ENCODE measurements around the gene IL1RN. TPM values are rescaled to one million over a fixed set of nuclear protein-coding genes. Genes with fewer than 3 reads are reported as not detected.

The IL1RN gene
- total and polyA plus RNA-seq, 2 of the 13 experiments (the other 11 are each of a cell fraction or from before 2014, with no cell fraction given), result 21.2 to 101 TPM

GRCh38 chr2:113127646-113128570 lies 510 bp downstream of the IL1RN start (continued):
- TF ChIP-seq HNRNPUL1 (IDR thresholded peaks at IDR 0.05; ENCODE audit: low read depth, low read length) (no peak), ZNF550 (CRISPR knock-in tag; IDR thresholded peaks at IDR 0.05; ENCODE audit: borderline replicate concordance) (no peak), CREM (IDR thresholded peaks at IDR 0.05) (no peak), CREM (CRISPR knock-in tag; IDR thresholded peaks at IDR 0.05) (no peak), CBX5 (CRISPR knock-in tag; IDR thresholded peaks at IDR 0.05; ENCODE audit: borderline replicate concordance) (no peak), ZNF34 (CRISPR knock-in tag; IDR thresholded peaks at IDR 0.05; ENCODE audit: borderline replicate concordance) (peak; percentile 39; the same call in 1 of the 2 replicates), ZNF572 (CRISPR knock-in tag; IDR thresholded peaks at IDR 0.05) (no peak), ZBTB43 (CRISPR knock-in tag; conservative IDR thresholded peaks at IDR 0.05) (no peak), HOXA7 (CRISPR knock-in tag; IDR thresholded peaks at IDR 0.05) (no peak), BHLHE40 (IDR thresholded peaks at IDR 0.05; ENCODE audit: low read length) (no peak), ZBTB49 (CRISPR knock-in tag; IDR thresholded peaks at IDR 0.05; ENCODE audit: borderline replicate concordance) (no peak), RFX1 (IDR thresholded peaks at IDR 0.05) (no peak), SIN3B (IDR thresholded peaks at IDR 0.05; ENCODE audit: low read length) (no peak), ZNF451 (CRISPR knock-in tag; IDR thresholded peaks at IDR 0.05) (no peak), TBP (CRISPR knock-in tag; IDR thresholded peaks at IDR 0.05) (no peak), BRD4 (CRISPR knock-in tag; IDR thresholded peaks at IDR 0.05) (no peak), WIZ (CRISPR knock-in tag; IDR thresholded peaks at IDR 0.05) (no peak), ZNF7 (CRISPR knock-in tag; IDR thresholded peaks at IDR 0.05) (no peak), ZNF446 (CRISPR knock-in tag; IDR thresholded peaks at IDR 0.05) (no peak), SOX13 (IDR thresholded peaks at IDR 0.05) (no peak), SOX13 (CRISPR knock-in tag; conservative IDR thresholded peaks at IDR 0.05 in 1 of 2, IDR thresholded peaks at IDR 0.05 in 1 of 2) (no peak; a peak in 1 of 4 replicates), ZNF207 (IDR thresholded peaks at IDR 0.05; ENCODE audit: borderline replicate concordance) (no peak)
- TF ChIP-seq, protein P1, sequence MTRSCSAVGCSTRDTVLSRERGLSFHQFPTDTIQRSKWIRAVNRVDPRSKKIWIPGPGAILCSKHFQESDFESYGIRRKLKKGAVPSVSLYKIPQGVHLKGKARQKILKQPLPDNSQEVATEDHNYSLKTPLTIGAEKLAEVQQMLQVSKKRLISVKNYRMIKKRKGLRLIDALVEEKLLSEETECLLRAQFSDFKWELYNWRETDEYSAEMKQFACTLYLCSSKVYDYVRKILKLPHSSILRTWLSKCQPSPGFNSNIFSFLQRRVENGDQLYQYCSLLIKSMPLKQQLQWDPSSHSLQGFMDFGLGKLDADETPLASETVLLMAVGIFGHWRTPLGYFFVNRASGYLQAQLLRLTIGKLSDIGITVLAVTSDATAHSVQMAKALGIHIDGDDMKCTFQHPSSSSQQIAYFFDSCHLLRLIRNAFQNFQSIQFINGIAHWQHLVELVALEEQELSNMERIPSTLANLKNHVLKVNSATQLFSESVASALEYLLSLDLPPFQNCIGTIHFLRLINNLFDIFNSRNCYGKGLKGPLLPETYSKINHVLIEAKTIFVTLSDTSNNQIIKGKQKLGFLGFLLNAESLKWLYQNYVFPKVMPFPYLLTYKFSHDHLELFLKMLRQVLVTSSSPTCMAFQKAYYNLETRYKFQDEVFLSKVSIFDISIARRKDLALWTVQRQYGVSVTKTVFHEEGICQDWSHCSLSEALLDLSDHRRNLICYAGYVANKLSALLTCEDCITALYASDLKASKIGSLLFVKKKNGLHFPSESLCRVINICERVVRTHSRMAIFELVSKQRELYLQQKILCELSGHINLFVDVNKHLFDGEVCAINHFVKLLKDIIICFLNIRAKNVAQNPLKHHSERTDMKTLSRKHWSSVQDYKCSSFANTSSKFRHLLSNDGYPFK (CRISPR knock-in tag; IDR thresholded peaks at IDR 0.05; ENCODE audit: borderline replicate concordance), result peak; percentile 30; the same call in 1 of the 2 replicates
- TF ChIP-seq, protein P2, sequence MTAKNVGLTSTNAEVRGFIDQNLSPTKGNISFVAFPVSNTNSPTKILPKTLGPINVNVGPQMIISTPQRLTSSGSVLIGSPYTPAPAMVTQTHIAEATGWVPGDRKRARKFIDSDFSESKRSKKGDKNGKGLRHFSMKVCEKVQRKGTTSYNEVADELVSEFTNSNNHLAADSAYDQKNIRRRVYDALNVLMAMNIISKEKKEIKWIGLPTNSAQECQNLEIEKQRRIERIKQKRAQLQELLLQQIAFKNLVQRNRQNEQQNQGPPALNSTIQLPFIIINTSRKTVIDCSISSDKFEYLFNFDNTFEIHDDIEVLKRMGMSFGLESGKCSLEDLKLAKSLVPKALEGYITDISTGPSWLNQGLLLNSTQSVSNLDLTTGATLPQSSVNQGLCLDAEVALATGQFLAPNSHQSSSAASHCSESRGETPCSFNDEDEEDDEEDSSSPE (CRISPR knock-in tag; IDR thresholded peaks at IDR 0.05), result no peak
